ENCODE data around the gene PREB. TPM values are rescaled to one million over a fixed set of nuclear protein-coding genes. Genes with fewer than 3 reads are reported as not detected.

Gene PREB, protein sequence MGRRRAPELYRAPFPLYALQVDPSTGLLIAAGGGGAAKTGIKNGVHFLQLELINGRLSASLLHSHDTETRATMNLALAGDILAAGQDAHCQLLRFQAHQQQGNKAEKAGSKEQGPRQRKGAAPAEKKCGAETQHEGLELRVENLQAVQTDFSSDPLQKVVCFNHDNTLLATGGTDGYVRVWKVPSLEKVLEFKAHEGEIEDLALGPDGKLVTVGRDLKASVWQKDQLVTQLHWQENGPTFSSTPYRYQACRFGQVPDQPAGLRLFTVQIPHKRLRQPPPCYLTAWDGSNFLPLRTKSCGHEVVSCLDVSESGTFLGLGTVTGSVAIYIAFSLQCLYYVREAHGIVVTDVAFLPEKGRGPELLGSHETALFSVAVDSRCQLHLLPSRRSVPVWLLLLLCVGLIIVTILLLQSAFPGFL
- total RNA-seq (2013) = 47.6 TPM
- polyA plus RNA-seq (10 to 100 TPM; 70.0 to 78.2 (median 71.7) TPM), polyA minus RNA-seq (35.1 and 49.5 TPM in 2 replicates), total RNA-seq (13.3 to 33.9 (median 22.5) reads per million in 11 experiments)

DNA sequence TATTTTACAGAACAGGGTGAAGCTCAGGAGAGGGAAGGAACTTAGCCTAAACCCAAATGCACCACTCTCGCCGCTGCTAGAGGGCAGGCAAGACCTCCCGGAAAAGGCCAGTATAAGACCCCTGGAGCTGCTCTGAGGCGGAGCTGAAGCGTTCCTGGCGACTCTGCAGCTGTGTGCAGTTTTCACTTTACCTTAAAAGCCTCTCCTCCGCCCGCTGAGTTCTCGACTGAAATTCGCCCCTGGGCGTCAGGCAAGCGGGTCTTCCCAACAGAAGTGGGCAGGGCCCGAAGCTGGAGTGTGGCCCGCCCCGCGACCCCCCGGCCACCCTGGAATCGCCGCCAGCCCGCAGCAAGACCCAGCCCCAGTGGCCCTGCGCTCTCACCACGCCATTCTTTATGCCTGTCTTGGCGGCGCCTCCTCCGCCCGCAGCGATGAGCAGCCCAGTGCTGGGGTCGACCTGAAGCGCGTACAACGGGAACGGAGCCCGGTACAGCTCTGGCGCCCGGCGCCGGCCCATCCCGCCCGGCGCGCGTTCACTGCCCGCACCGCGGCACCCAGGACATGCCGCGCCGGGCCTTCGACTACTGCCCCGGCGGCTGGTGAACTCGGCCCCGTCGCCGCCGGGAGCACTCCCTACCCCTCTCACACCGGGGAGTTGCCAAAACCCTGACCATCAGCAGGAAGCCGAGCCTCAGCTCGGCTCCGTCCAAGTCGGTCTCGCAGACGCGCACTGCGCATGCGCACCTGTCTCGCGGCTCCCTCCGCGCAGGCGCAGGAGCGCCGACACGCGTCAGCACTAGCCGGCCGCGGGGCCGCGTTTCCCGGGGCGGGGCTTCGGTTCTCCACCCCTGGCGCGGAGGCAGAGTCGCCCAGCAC, at the start of gene PREB:
TSS of gene PREB (minus strand) at position 732 of the 876 bp plus-strand sequence. CDS start at position 517, 215 bp downstream.
- peaks cover 18% of the 10 kb centered on the region for H3K79me2 ChIP-seq (ENCODE audit: insufficient read depth, low read length)
- H3K36me3 Mint-ChIP-seq = peaks cover 38 to 42% of the 10 kb centered on the region in 2 donors
- H4K20me1 ChIP-seq (ENCODE audit: insufficient read depth, low read length) = peaks cover 19% of the 10 kb centered on the region
- peak within 1 kb of the TSS; percentile 34 to 95 for H3K27ac ChIP-seq (ENCODE audit: low read depth in 1 of 2, low read length in 2 of 2)
- H3K4me1 Mint-ChIP-seq = peaks cover 18% of the 10 kb centered on the region
- H3K36me3 ChIP-seq (replicated peaks in 1 of 2; ENCODE audit: control insufficient read depth in 1 of 2, insufficient read depth in 2 of 2, low read length in 2 of 2) = peaks cover 33 to 38% of the 10 kb centered on the region in 2 donors
- H3K4me2 ChIP-seq (replicated peaks; ENCODE audit: extremely low read depth, low read length, poor library complexity, severe bottlenecking) = peak within 1 kb of the TSS; percentile 93
- intact Hi-C loops (cut with micrococcal nuclease) = loop anchor here (1.0 to 5.0 kb wide), 3 partner anchors 37 to 83 kb away; partner anchors contain the start of genes ATRAID (in 1 of the 2), CAD (in 1 of the 2) and SLC5A6 (in 1 of the 2)
- H3K9ac ChIP-seq (ENCODE audit: insufficient read depth, low read length, poor library complexity, severe bottlenecking) = peak within 1 kb of the TSS; percentile 99
- H3K27me3 Mint-ChIP-seq (ENCODE audit: low read depth in 3 of 3) = peaks cover 0 to 9% (median 4%) of the 10 kb centered on the region in 3 donors
- peak within 1 kb of the TSS; percentile 88 to 95 for H3K4me3 Mint-ChIP-seq
- H2AFZ ChIP-seq (ENCODE audit: insufficient read depth, low read depth, low read length, poor library complexity, severe bottlenecking) = peak within 1 kb of the TSS; percentile 81
- peak within 1 kb of the TSS; percentile 77 to 98 (median 81) for H3K4me3 ChIP-seq (replicated peaks in 1 of 3; ENCODE audit: low read depth in 2 of 3, low read length in 3 of 3)
- no peaks in the 10 kb centered on the region for H3K9me3 Mint-ChIP-seq
- H3K4me1 ChIP-seq (ENCODE audit: control insufficient read depth in 1 of 2, insufficient read depth in 2 of 2, low read length in 2 of 2) = peaks cover 19% of the 10 kb centered on the region in 2 donors
- H3K27me3 ChIP-seq (ENCODE audit: control insufficient read depth in 2 of 2, insufficient read depth in 2 of 2, low read length in 2 of 2) = no peaks in the 10 kb centered on the region
- TF ChIP-seq, protein P1, sequence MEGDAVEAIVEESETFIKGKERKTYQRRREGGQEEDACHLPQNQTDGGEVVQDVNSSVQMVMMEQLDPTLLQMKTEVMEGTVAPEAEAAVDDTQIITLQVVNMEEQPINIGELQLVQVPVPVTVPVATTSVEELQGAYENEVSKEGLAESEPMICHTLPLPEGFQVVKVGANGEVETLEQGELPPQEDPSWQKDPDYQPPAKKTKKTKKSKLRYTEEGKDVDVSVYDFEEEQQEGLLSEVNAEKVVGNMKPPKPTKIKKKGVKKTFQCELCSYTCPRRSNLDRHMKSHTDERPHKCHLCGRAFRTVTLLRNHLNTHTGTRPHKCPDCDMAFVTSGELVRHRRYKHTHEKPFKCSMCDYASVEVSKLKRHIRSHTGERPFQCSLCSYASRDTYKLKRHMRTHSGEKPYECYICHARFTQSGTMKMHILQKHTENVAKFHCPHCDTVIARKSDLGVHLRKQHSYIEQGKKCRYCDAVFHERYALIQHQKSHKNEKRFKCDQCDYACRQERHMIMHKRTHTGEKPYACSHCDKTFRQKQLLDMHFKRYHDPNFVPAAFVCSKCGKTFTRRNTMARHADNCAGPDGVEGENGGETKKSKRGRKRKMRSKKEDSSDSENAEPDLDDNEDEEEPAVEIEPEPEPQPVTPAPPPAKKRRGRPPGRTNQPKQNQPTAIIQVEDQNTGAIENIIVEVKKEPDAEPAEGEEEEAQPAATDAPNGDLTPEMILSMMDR (IDR thresholded peaks at IDR 0.05) = peak; percentile 32
- under 1% methylated on average over 84 of the region's 86 CpGs for WGBS (ENCODE audit: insufficient coverage)
- H3K27ac Mint-ChIP-seq = peak within 1 kb of the TSS; percentile 89 to 96 (median 95)
- peak; percentile 94 to 97 (median 96) for DNase-seq
- H3K9me3 ChIP-seq (replicated peaks in 1 of 2; ENCODE audit: control insufficient read depth in 1 of 2, insufficient read depth in 1 of 2, low read length in 2 of 2) = no peaks in the 10 kb centered on the region

DNA sequence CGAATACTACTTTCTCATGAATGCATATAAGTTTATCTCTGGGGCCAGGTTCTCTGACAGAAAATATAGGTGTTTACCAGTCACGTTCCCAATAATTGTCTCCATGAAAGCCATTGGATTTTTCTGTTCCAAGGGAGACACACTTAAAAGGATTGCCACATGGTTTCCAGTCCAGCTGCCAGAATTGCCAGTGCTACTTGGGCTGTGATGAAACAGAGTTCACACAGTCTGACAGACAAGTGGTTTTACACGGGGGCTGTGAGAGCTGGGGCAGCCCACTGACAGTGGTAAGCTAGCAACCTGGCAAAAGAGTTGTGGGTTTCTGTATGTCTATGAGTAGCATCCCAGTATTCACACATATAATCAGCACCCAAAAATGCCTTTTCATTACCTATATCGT, 49.7 kb upstream of the PREB start:
- DNase-seq = no peak
- no peaks in the 10 kb centered on the region for H4K20me1 ChIP-seq (ENCODE audit: insufficient read depth, low read length)
- peaks cover 2% of the 10 kb centered on the region for H3K4me1 Mint-ChIP-seq
- intact Hi-C loops (cut with micrococcal nuclease) = no loop called here
- H3K36me3 Mint-ChIP-seq = no peaks in the 10 kb centered on the region
- no peaks in the 10 kb centered on the region for H3K79me2 ChIP-seq (ENCODE audit: insufficient read depth, low read length)
- H3K27me3 Mint-ChIP-seq (ENCODE audit: low read depth in 3 of 3) = peaks cover 3 to 10% (median 7%) of the 10 kb centered on the region in 3 donors
- H3K9ac ChIP-seq (ENCODE audit: insufficient read depth, low read length, poor library complexity, severe bottlenecking) = no peak overlapping the region
- H3K4me2 ChIP-seq (replicated peaks; ENCODE audit: extremely low read depth, low read length, poor library complexity, severe bottlenecking) = no peak overlapping the region
- no peaks in the 10 kb centered on the region for H3K36me3 ChIP-seq (replicated peaks in 1 of 2; ENCODE audit: control insufficient read depth in 1 of 2, insufficient read depth in 2 of 2, low read length in 2 of 2)
- TF ChIP-seq, protein P1 (IDR thresholded peaks at IDR 0.05) = no peak
- no peak overlapping the region for H3K27ac ChIP-seq (ENCODE audit: low read depth in 1 of 2, low read length in 2 of 2)
- peaks cover 0 to 1% (median 0%) of the 10 kb centered on the region in 7 donors for H3K9me3 Mint-ChIP-seq
- H3K27me3 ChIP-seq (ENCODE audit: control insufficient read depth in 2 of 2, insufficient read depth in 2 of 2, low read length in 2 of 2) = no peaks in the 10 kb centered on the region
- no peak overlapping the region for H3K27ac Mint-ChIP-seq
- H2AFZ ChIP-seq (ENCODE audit: insufficient read depth, low read depth, low read length, poor library complexity, severe bottlenecking) = no peak overlapping the region
- no peaks in the 10 kb centered on the region for H3K4me1 ChIP-seq (ENCODE audit: control insufficient read depth in 1 of 2, insufficient read depth in 2 of 2, low read length in 2 of 2)
- H3K9me3 ChIP-seq (replicated peaks in 1 of 2; ENCODE audit: control insufficient read depth in 1 of 2, insufficient read depth in 1 of 2, low read length in 2 of 2) = no peaks in the 10 kb centered on the region
- 100% methylated on average over 1 of the region's 4 CpGs for WGBS (ENCODE audit: insufficient coverage)
- H3K4me3 ChIP-seq (replicated peaks in 1 of 3; ENCODE audit: low read depth in 2 of 3, low read length in 3 of 3) = no peak overlapping the region
- no peak overlapping the region for H3K4me3 Mint-ChIP-seq

Measured in CD14-positive monocyte (primary cell).